OCI-LY7 (cell line): ENCODE data around the gene GYPC.

Experiments used
- EZH2phosphoT487 ChIP-seq: fragments of 200-600 bp; sonication (generic); IDR thresholded peaks from 2 replicates; pipeline ENCODE4 v1.6.1; 2018; ENCODE audit warnings: low read depth, borderline replicate concordance, mild to moderate bottlenecking, mixed run types, antibody characterized with exemption, low read length, moderate library complexity, mixed read lengths
- TF ChIP-seq, protein P1 (sequence below): fragments of 200-600 bp; sonication (generic); conservative IDR thresholded peaks from 2 replicates; pipeline ENCODE4 v1.5.1; 2014; ENCODE audit warnings: mild to moderate bottlenecking, antibody characterized with exemption, low read length, moderate library complexity, mixed read lengths

DNA sequence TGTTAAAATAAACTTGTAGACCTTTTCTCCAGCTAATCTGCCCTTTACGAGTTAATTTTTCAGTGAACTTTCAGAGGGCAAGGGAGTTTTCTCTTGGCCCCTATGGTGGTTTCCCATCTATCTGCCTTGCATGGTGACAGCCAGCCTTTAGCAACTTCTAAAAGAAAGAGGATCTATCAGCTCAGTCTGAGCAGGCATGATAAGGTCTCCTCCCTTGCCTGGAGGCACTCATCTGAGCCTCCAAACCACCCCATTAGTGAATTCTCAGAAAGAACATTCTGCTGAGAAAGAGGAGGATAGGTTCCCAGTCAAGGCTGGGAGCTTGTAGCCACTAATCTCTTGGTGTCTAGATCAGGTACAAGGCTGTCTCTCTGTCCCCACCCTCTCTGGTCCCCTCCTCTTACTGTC lies 10.7 kb upstream of the GYPC start:
- TF ChIP-seq, protein P1, sequence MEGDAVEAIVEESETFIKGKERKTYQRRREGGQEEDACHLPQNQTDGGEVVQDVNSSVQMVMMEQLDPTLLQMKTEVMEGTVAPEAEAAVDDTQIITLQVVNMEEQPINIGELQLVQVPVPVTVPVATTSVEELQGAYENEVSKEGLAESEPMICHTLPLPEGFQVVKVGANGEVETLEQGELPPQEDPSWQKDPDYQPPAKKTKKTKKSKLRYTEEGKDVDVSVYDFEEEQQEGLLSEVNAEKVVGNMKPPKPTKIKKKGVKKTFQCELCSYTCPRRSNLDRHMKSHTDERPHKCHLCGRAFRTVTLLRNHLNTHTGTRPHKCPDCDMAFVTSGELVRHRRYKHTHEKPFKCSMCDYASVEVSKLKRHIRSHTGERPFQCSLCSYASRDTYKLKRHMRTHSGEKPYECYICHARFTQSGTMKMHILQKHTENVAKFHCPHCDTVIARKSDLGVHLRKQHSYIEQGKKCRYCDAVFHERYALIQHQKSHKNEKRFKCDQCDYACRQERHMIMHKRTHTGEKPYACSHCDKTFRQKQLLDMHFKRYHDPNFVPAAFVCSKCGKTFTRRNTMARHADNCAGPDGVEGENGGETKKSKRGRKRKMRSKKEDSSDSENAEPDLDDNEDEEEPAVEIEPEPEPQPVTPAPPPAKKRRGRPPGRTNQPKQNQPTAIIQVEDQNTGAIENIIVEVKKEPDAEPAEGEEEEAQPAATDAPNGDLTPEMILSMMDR, result no peak
- no peak for TF ChIP-seq EZH2phosphoT487
